Dendritic cell treated with granulocyte-macrophage colony-stimulating factor and Interleukin-4, amounts not matched to agents 40 ng/mL and 50 ng/mL, for 4 days (primary cell): ENCODE data around the gene NPIPB2.
"Not testable (repeated sequence)": the region's sequence is repeated elsewhere in the genome, so short reads cannot be mapped to it uniquely, and the experiment has no call there.

Experiments used
- H3K27ac Mint-ChIP-seq: one replicate; pipeline ENCODE4 v1.8.0; 2022; ENCODE audit warnings: mild to moderate bottlenecking, mixed read lengths
- H3K27me3 Mint-ChIP-seq: one replicate; pipeline ENCODE4 v1.8.0; 2022; ENCODE audit warnings: mild to moderate bottlenecking, mixed read lengths
- H3K36me3 Mint-ChIP-seq: one replicate; pipeline ENCODE4 v1.8.0; 2022; ENCODE audit warnings: low read depth, mixed read lengths
- H3K4me1 Mint-ChIP-seq: one replicate; pipeline ENCODE4 v1.8.0; 2022; ENCODE audit warnings: low read depth, mixed read lengths
- H3K4me3 Mint-ChIP-seq: one replicate; pipeline ENCODE4 v1.8.0; 2022; ENCODE audit warnings: mild to moderate bottlenecking, moderate library complexity, mixed read lengths
- H3K9me3 Mint-ChIP-seq: one replicate; pipeline ENCODE4 v1.8.0; 2022; ENCODE audit warnings: mixed read lengths
- intact Hi-C: fragments of 100-400 bp; cut with micrococcal nuclease; formaldehyde crosslinking; loops from one replicate; pipeline ENCODE4 v1.15.0; 2022

NPIPB2 gene

DNA sequence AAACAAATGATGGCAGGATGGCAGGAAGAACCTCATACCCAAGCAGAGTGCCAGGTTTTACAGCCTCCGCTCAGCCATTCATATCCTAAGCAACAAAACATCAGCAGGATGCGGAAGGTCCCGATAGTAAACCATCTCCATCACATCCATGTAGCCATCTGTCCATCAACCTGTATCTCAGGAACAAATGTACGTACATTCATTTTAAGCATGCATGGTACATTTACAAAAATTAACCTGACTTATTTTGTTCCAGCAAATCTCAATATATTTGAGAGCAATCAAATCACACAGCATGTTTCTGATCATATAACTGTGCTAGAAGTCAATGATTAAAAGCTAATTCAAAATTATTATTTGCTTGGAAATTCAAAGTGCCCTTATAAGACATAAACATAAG is at the start of gene NPIPB2:
NPIPB2 (minus strand) TSS at position 101 of the 400 bp plus-strand sequence; CDS start at position 101, 0 bp downstream.
- intact Hi-C loops, H3K4me1 Mint-ChIP-seq, H3K4me3 Mint-ChIP-seq, H3K36me3 Mint-ChIP-seq, H3K27ac Mint-ChIP-seq, H3K9me3 Mint-ChIP-seq, H3K27me3 Mint-ChIP-seq: not testable (repeated sequence)

DNA sequence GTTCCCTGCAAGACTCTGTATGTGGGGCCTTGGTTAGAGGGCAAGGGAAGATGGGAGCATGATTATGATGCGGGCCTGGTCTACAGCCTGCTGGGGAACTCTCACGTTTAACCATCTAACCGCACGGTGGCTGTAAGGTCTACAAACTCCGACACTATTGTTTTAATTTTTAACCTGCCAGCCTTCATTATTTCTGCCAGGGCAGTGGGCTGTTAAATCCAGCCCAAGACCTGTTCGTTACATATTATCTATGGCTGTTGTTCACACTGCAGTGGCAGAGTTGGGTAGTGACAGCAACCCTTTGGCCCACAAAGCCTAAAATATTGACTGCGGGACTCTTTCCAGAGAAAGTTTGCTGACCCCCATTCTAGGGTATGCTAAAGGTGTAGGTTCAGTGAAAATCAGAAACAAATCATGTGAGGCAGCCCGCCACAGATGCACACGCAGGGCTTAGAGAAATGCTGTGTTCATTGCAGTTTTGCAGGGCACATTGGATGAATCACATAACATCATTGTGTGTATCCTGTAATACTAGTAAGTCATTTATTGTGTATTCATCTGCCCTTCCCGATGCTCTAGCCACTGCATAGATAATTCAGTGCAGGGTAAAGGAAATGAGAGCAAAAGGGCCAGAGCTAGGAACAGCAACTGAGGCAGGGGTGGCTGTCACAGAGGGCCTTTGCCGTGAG is 49.0 kb upstream of the NPIPB2 start:
- Mint-ChIP-seq H3K36me3 (peaks cover 67% of the 10 kb centered on the region), H3K27me3 (no peaks in the 10 kb centered on the region), H3K4me3 (no peak overlapping the region), H3K9me3 (no peaks in the 10 kb centered on the region), H3K27ac (peak overlapping the region; percentile 53), H3K4me1 (peaks cover 91% of the 10 kb centered on the region)
- intact Hi-C loops, result no loop called here

DNA sequence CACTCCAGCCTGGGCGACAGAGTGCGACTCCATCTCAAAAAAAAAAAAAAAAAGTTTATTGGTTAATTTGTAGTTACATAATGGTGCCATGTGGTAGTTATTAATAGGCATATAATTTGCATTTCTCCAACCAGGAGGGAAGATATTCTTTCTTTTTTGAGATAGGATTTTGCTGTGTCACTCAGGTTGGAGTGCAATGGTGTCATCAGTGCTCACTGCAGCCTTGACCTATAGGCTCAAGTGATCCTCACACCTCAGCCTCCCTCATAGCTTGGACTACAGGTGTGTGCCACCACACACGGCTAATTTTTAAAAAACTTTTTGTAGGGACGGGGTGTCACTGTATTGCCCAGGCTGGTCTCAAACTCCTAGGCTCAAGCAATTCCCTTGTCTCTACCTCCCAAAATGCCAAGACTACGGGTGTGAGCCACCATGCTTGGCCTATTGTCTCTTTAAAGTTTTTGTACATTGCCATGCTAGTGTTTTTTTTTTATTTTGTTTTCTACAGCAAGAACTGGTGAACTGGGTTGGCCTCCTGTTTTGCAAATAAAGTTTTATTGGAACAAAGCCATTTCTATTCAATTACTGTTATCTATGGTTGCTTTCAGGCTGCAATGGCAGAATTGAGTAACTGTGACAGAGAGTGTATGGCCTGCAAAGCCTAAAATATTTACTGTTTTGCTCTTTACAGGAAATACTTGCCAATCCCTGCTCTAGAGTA is 46.6 kb upstream of the NPIPB2 start:
- Mint-ChIP-seq H3K4me1 (peaks cover 93% of the 10 kb centered on the region), H3K9me3 (no peaks in the 10 kb centered on the region), H3K27me3 (no peaks in the 10 kb centered on the region), H3K4me3 (no peak overlapping the region), H3K27ac (no peak overlapping the region), H3K36me3 (peaks cover 89% of the 10 kb centered on the region)
- intact Hi-C loops, result no loop called here

DNA sequence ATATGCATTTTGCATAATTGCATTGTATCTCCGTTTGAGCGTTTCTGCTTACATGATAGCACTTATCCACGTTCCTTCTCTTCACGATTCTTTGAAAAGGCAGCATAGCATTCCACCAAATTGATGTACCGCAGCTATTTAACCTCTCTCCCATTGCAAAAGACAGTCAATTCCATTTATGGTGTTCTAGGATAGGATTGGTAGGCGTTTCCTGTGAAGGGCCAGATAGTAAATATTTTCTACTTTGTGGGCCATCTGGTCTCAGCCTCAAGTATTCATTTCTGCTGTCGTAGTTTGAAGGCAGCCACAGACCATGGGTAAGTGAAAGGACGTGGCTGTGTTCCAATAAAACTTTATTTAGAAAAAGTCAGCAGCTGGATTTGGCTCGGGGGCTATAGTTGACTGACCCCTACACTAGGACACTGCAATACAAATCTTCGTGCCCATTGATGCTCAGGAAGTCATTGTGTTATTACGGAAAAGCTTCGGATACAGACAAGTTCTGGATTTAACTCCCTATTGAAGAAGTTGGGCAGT is 44.7 kb upstream of the NPIPB2 start:
- Mint-ChIP-seq H3K36me3 (peaks cover 86% of the 10 kb centered on the region), H3K4me1 (peaks cover 85% of the 10 kb centered on the region), H3K27ac (peak overlapping the region; percentile 30), H3K4me3 (no peak overlapping the region), H3K27me3 (no peaks in the 10 kb centered on the region), H3K9me3 (no peaks in the 10 kb centered on the region)
- intact Hi-C loops, result no loop called here

DNA sequence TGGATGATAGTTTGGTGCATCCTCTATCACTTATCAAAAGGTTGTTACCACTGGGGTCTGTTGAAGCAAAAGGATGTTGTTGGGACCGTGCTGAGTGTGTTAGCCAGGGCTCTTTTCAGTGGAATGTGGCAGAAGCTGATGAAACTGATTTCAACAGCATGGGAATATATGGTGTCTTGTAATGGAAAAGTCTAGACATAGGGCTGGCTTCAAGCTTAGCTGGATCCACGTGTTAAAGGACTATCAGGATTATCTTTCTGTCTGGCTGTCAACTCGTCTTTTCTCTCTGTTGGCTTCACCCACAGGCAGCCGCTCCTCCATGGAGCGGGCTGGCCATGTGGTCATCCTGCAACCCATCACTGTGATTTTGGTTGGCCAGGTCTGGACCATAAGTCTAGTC is 43.4 kb upstream of the NPIPB2 start:
- H3K27ac Mint-ChIP-seq, result no peak overlapping the region
- intact Hi-C loops, result no loop called here
- H3K4me3 Mint-ChIP-seq, result no peak overlapping the region
- H3K36me3 Mint-ChIP-seq, result peaks cover 87% of the 10 kb centered on the region
- peaks cover 86% of the 10 kb centered on the region for H3K4me1 Mint-ChIP-seq
- no peaks in the 10 kb centered on the region for H3K9me3 Mint-ChIP-seq
- no peaks in the 10 kb centered on the region for H3K27me3 Mint-ChIP-seq

DNA sequence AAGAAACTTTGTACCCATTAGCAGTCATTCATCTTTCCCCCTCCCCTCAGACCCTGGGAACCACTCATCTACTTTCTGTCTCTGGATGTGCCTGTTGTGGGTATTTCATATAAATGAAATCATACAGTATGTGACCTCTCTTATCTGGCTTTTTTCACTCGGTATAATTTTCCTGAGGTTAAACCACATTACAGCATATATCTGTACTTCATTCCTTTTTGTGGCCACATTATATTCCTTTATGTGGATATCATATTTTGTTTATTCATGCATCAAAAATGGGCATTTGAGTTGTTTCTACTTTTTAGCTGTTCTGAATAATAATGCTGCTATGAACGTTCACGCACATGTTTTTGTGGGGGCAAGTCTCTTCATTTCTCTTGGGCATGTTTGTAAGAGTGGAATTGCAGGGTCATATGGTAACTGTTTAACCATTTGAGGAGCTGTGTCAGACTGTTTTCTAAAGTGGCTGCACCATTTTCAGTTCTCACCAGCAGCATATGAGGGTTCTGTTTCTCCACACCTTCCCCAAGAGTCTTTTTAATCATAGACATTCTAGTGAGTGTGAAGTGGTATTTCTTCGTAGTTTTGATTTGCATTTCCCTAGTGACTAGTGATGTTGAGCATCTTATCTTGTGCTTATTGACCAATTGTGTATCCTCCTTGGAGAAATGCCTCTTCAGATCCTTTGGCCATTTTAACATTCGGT is 38.4 kb upstream of the NPIPB2 start:
- intact Hi-C loops, result no loop called here
- Mint-ChIP-seq H3K27me3 (no peaks in the 10 kb centered on the region), H3K9me3 (no peaks in the 10 kb centered on the region), H3K4me1 (peaks cover 80% of the 10 kb centered on the region), H3K4me3 (no peak overlapping the region), H3K27ac (peak overlapping the region; percentile 50), H3K36me3 (peaks cover 87% of the 10 kb centered on the region)

DNA sequence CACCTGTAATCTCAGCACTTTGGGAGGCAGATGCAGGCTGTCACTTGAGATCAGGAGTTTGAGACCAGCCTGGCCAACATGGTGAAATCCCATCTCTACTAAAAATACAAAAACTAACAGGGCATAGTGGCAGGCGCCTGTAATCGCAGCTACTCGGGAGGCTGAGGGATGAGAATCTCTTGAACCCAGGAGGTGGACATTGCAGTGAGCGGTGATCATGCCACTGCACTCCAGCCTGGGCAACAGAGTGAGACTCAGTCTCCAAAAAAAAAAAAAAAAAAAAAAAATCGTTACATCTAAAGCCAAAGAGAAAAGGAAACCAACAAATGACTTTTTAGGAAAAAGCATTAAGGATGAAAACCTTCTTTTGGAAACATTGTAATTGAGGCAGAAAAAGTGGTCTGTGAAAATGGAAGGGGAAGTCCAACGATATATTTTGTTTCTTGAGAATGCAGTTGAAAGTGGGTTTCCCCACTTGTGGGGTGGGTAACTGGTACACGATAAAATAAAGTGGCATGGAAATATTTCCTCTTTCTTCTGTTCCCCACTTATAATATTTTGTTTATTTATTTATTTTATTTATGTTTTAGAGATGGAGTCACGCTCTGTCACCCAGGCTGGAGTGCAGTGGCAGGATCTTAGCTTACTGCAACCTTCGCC is 37.3 kb upstream of the NPIPB2 start:
- Mint-ChIP-seq H3K27ac (no peak overlapping the region), H3K36me3 (peaks cover 84% of the 10 kb centered on the region), H3K4me1 (peaks cover 73% of the 10 kb centered on the region), H3K9me3 (no peaks in the 10 kb centered on the region), H3K27me3 (no peaks in the 10 kb centered on the region), H3K4me3 (peak overlapping the region; percentile 30)
- intact Hi-C loops, result no loop called here

DNA sequence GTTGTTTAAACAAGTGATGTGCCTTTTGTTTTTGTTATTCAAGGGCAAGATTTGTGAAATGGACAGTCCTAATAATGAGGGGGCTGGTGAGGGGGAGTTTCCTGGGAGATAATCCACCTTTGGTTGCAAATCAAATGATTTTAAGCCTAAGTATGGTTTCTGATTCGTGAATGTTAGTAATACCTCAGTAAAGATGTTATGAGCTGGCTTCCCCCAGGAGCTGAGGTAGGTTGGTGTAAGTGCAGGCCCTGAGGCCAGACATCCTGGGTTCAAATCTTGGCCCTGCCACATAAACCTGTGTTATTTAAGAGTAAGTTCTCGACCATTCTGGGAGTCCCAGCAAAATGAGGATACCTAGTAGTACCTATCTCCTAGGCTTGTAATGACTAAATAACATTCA is 36.2 kb upstream of the NPIPB2 start:
- peaks cover 84% of the 10 kb centered on the region for H3K36me3 Mint-ChIP-seq
- H3K4me1 Mint-ChIP-seq, result peaks cover 67% of the 10 kb centered on the region
- H3K27ac Mint-ChIP-seq, result peak overlapping the region; percentile 98
- no peaks in the 10 kb centered on the region for H3K27me3 Mint-ChIP-seq
- no peaks in the 10 kb centered on the region for H3K9me3 Mint-ChIP-seq
- peak overlapping the region; percentile 98 for H3K4me3 Mint-ChIP-seq
- intact Hi-C loops, result no loop called here

DNA sequence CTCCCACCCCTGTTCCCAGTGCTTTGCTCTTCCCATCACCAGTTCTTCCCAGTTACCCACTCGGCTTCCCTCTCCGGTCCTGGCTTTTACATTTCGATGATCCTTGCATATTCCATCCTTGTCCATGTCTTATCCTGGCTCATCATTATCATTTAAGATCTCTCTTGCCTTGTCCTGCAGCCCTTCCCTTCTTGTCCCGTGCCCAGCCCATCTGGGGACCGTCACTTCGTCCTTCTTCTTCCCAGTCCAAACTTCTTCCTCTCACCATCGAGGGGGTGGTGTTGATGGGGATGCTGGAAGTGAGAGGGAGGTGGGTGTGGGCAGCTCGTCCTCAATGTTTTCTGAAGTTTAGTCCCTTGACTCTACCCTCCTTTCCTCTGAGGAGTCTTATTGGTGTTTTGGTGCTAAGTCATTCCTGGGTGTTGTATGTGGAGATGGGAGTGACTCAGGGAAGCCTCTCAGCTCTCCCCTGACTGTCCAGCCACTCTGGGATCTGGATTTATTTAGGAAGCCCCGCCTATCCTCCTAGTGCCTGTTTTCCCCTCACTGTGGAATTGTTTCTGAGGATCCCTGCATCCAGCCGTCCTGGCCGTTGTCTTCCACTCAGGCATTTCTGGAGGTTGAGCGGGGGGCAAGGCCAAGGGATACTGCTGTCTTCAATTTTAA is 35.7 kb upstream of the NPIPB2 start:
- Mint-ChIP-seq H3K27ac (peak overlapping the region; percentile 98), H3K9me3 (no peaks in the 10 kb centered on the region), H3K36me3 (peaks cover 89% of the 10 kb centered on the region), H3K4me1 (peaks cover 66% of the 10 kb centered on the region), H3K27me3 (no peaks in the 10 kb centered on the region), H3K4me3 (peak overlapping the region; percentile 98)
- intact Hi-C loops, result loop anchor here (2.0 kb wide), 2 partner anchors 63 to 85 kb away; partner anchors contain the start of gene GSPT1

DNA sequence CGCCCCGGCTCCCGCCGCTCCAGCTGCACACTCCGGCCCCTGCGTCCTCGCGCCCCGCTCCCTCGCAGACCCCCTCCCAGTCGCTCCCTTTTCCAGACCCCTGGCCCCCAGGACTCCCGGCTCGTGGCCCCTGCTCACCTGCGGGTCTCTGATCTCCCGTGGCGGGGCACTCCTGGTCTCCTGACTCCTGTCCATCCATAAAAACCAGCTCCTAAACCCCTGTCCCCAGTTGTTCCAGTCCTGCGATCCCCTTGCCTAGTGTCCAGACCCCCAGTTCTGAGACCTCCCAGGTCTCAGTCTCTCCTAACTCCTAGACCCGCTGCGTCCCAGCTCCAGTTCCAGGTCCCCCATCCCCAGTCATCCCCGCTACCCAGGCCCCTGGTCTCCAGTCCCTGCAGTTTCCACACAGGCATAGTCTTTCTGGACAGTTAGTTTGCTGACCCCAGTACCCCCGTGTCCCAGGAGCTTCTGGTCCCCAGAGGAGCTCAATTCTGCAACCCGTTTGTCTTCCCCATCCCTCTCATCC is 35.1 kb upstream of the NPIPB2 start:
- no peaks in the 10 kb centered on the region for H3K27me3 Mint-ChIP-seq
- peak overlapping the region; percentile 98 for H3K4me3 Mint-ChIP-seq
- H3K27ac Mint-ChIP-seq, result peak overlapping the region; percentile 98
- H3K4me1 Mint-ChIP-seq, result peaks cover 60% of the 10 kb centered on the region
- peaks cover 94% of the 10 kb centered on the region for H3K36me3 Mint-ChIP-seq
- no peaks in the 10 kb centered on the region for H3K9me3 Mint-ChIP-seq
- intact Hi-C loops, result loop anchor here (2.0 kb wide), 2 partner anchors 62 to 86 kb away; partner anchors contain the start of gene GSPT1

DNA sequence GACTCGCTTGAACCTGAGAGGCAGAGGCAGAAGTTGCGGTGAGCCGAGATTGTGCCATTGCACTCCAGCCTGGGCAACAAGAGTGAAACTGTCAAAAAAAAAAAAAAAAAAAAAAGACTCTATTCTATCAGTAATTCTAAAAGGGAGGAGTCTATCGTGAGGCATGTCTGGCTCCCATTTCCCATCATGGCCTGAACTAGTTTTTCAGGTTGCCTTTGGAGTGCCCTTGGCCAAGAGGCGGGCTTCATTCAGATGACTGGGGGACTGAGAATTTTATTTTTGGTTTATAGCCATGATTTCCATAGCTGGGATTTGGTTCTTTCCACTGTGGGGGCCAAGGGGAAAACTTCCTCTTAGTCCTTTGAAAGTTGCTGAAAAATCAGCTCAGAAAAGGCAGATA is 31.2 kb upstream of the NPIPB2 start:
- H3K9me3 Mint-ChIP-seq, result no peaks in the 10 kb centered on the region
- H3K27ac Mint-ChIP-seq, result no peak overlapping the region
- H3K4me3 Mint-ChIP-seq, result no peak overlapping the region
- intact Hi-C loops, result loop anchor here (2.0 kb wide), 1 partner anchor 96 kb away; no protein-coding TSS in a partner anchor
- peaks cover 24% of the 10 kb centered on the region for H3K4me1 Mint-ChIP-seq
- peaks cover 65% of the 10 kb centered on the region for H3K36me3 Mint-ChIP-seq
- H3K27me3 Mint-ChIP-seq, result no peaks in the 10 kb centered on the region

DNA sequence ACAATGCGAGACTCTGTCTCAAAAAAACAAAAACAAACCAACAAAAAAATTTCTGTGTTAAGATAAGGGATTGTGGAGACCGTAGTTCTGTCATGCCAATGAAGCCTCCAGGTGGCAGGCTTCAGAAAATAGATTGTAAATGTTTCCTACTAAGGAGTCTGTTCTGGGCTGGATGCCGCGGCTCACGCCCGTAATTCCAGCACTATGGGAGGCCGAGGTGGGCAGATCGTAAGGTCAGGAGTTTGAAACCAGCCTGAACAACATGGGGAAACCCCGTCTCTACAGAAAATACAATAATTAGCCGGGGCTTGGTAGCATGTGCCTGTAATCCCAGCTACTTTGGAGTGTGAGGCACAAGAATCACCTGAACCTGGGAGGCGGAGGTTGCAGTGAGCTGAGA is 30.3 kb upstream of the NPIPB2 start:
- Mint-ChIP-seq H3K36me3 (peaks cover 58% of the 10 kb centered on the region), H3K4me3 (no peak overlapping the region), H3K9me3 (no peaks in the 10 kb centered on the region), H3K27ac (no peak overlapping the region), H3K27me3 (no peaks in the 10 kb centered on the region), H3K4me1 (peaks cover 18% of the 10 kb centered on the region)
- intact Hi-C loops, result loop anchor here (2.0 kb wide), 1 partner anchor 97 kb away; no protein-coding TSS in a partner anchor

DNA sequence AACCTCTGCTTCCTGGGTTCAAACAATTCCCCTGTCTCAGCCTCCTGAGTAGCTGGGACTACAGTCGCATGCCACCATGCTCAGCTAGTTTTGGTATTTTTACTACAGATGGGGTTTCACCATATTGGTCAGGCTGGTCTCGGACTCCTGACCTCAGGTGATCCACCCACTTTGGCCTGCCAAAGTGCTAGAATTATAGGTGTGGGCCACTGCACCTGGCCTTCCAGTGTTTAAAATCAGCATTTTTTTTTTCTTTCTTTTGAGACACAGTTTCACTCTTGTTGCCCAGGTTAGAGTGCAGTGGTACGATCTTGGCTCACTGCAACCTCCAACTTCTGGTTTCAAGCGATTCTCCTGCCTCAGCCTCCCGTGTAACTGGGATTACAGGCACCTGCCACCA is 28.4 kb upstream of the NPIPB2 start:
- not testable (repeated sequence) for H3K27ac Mint-ChIP-seq

More for the DNA sequence above, 28.4 kb upstream of the NPIPB2 start:
- intact Hi-C loops, H3K4me1 Mint-ChIP-seq, H3K4me3 Mint-ChIP-seq, H3K9me3 Mint-ChIP-seq, H3K27me3 Mint-ChIP-seq: not testable (repeated sequence)
- peaks cover 40% of the 10 kb centered on the region for H3K36me3 Mint-ChIP-seq
